ENCODE measurements around the gene C1GALT1C1L.
"Not testable (repeated sequence)": the region's sequence is repeated elsewhere in the genome, so short reads cannot be mapped to it uniquely, and the experiment has no call there.

Gene C1GALT1C1L

GRCh38 chr2:43653506-43653905, 22.7 kb downstream of the C1GALT1C1L start:
- no peak for DNase-seq (ENCODE audit: low spot score)

GRCh38 chr2:43648994-43649701, 27.1 kb downstream of the C1GALT1C1L start:
- no peak for DNase-seq (ENCODE audit: low spot score)

DNA sequence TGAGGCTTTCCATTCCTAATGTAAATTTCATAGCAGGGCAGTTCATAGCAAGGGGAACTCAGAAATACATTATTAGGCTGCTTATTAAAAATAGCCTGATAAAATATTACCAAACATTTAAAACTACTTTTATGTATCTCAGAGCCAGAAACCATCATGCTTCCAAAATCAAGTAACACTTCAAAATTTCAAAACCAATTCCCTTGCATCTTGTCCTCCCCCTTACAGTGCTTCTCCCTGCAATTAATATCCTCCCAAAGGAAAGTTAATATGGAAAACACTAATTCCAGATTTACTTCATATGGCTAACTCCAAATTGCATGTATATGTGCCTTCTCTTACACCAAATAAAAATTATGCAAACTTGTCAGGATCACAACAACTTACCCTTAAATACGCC, 32.5 kb downstream of the C1GALT1C1L start:
- DNase-seq (ENCODE audit: low spot score): no peak

GRCh38 chr2:43642363-43642762, 33.9 kb downstream of the C1GALT1C1L start:
- DNase-seq (ENCODE audit: low spot score): no peak

DNA sequence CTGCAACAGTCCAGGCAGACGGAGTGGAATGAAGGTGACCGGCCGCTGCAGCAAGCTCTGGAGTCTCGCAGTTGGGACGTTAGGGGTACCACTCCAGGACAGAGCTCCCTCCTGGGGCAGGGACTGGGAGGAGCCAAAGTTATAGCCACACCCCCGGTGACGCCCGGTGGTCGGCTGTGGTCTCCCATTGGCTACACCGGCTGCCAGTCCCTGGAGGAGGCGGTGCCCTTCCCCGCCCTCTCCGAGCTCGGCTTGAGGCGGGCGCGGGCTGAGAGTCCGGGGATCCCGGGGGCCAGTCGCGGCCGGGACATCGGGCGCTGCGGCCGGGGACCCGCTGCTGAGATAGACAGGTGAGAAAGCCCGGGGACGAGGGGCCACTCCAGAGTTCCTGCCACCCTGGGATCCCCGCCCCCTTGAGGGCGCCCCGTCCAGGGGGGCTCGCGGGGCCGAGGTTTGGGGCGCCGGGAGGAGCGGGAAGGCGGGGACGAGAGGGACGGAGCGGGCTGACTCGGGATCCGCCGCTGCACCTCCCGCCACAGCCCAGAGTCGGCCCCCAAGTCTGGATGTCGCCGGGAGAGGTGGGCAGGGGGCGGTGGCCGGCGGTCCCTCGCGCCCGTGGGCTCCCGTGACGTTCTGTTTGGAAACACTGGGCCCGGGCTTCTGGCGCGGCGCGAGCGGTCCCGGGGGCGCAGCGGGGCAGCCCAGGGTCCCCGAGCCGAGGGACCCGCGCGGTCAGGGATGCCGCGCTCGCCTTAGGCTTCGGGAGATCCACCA, 39.0 kb downstream of the C1GALT1C1L start, which contains the start of gene PLEKHH2:
TSS of gene PLEKHH2 (plus strand) at position 231 of the 774 bp plus-strand sequence. CDS start 7,414 bp downstream, outside the sequence.
- DNase-seq (ENCODE audit: low spot score): peak; percentile 79

DNA sequence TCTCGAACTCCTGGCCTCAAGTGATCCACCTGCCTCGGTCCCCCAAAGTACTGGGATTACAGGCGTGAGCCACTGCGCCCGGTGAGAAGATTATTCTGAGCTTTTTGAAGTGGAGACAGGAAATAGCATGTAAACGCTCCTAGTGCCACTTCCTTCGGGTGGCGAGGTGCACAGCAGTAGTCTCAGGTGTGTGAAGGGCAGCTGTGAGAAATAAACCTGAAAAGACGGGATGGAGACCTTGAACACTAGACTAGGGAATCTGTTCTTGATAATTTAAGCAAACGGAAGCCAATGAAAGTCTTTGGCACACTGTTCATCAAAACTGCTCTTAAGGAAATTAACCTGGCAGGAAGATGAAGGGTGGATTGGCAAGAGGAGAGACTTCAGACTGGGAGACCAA, 39.6 kb downstream of the C1GALT1C1L start:
- DNase-seq (ENCODE audit: low spot score): no peak

DNA sequence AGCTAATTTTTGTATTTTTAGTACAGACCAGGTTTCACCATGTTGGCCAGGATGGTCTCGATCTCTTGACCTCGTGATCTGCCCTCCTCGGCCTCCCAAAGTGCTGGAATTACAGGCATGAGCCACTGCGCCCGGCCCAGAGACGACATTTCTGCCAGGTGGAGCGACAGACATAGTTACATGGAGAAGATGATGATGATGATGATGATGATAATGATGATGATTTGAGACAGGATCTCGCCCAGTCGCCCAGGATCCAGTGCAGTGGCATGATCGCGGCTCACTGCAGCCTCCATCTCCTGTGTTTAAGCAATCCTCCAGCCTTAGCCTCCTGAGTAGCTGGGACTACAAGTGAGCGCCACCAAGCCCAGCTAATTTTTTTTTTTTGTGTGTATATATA, 40.1 kb downstream of the C1GALT1C1L start:
- DNase-seq (ENCODE audit: low spot score): not testable (repeated sequence)

- peak; percentile 8 for DNase-seq (ENCODE audit: low spot score)
Observed at GRCh38 chr2:43634604-43635306, 41.5 kb downstream of the C1GALT1C1L start.

GRCh38 chr2:43631618-43632317, 44.5 kb downstream of the C1GALT1C1L start:
- no peak for DNase-seq (ENCODE audit: low spot score)
